HT-29 (cell line): ENCODE data around the gene MAP3K10. TPM values are rescaled to one million over a fixed set of nuclear protein-coding genes. Genes with fewer than 3 reads are reported as not detected.

Source experiments
- DNase-seq: peaks from one replicate; pipeline ENCODE4 v3.0.0-alpha.2; 2015; ENCODE audit warnings: low spot score
- total RNA-seq: library from RNA; depleted of rRNA; stranded (reverse); fragments of >200 nt; shearing (Covaris generic); gene quantifications from 2 replicates; pipeline ENCODE4 v1.2.3, GENCODE V29; 2014

Gene MAP3K10
- total RNA-seq, 1 experiment from 2014 or later = 15.2 TPM

DNA sequence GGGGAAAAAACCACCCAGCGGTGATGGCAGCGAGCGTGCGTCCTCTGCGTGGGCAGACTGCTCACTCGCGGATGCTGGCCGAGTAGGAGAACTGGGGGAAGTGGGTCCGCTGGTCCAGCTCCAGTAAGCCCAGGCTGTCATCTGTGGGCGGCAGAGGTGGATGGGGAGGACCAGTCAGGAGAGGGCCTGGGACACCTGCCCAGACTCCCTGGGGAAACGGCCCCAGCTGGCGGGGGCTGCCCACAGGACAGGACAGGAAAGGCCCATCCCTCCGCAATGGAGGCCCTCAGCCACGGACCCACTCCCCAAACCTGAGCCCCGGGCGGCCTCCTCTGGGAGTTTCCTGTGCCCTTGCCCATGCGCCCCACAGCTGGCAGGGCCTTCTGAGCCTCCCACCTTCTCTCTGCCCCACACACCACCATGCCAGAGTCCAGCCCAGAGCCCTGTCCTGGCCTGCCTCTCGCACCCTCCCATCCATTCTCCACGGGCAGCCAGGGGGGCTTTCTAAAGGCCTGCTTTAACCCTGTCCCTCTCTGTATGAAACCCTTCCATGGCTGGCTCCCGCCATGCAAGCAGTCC, 42.7 kb downstream of the MAP3K10 start:
- DNase-seq = no peak

DNA sequence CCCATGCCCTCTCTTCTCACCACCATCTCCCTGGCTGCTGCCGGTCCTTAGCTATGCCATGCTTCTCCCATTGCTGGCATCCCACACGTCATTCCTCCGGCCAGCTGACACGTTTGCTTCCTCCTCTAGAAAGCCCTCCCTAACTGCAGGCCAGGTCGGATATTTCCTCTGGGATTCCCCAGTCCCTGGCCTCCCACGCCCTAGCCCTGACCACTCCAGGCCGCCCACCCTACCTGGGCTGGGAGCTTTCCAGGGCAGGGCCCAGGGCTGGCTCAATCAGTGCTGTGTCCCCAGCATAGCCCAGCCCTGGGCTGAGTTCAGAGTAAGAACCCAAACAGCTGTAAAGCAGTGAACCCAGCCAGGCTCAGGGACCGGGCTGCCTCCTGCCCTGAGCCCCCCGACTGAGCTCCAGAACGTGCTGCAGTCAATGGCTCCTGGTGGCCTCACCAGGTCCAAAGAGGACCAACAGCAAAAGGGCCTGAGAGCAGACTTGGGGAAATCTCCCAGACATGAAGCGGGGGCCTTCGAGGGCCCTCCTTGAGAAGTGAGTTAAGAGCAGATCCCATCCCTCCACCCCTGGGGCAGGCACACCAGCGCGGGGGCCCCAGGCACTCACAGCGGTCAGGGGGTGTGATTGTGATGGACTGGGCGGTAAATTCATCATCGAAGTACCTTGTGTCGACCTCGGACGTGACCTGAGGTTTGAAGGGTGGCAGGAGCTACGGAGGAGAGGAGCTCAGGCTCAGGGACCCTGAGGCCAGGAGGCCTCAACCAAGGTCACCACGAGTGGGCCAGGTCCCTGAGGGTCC, 43.4 kb downstream of the MAP3K10 start:
- DNase-seq = no peak

DNA sequence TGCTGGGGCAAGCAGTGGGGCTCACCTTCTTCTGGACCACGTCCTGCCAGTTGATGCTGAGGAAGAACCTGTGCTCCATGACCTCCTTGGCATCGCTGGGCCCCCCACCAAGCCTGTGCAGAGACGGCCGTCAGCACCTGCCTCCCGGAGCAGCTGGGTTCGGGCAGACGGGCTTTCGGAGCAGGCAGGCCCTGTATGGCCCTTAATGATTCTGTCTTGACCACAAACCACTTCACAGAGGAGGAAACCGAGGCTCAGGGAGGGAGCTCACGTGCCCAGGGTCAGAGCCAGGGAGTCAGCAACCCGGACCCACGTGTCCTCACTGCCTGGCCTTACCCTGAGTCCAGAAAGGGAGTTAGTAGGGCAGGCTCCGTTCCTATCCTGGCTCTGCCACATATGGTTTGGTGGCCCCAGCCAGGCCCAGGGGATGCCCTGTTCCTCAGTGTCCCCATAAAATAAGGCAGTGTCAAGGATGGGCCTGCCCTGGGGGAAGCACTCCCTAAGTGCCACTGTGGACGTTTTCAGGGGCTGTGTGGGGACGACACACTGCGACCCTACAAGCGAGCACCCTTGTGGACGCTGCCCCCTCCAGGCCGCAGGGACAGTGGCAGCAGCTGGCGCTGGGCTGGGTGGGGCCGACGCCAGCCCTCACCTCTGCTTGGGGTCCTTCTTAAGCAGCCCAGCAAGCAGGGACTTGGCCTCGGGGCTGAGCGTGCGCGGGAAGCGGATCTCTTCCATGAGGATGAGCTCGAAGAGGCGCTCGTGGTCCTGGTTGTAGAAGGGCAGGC, 44.2 kb downstream of the MAP3K10 start:
- DNase-seq = no peak

DNA sequence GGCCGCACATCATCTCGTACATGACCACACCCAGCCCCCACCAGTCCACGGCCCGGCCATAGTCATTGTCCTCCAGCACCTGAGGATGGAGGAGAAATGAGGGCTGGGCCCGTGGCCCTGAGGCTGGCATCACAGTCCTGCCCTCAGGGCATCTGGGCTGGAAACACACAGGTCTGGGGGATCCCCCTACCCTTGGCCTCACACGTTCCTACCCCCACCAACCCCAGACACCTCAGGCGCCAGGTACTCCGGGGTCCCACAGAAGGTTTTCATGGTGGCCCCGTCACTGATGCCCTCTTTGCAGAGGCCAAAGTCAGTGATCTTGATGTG, 44.8 kb downstream of the MAP3K10 start:
- DNase-seq = no peak

DNA sequence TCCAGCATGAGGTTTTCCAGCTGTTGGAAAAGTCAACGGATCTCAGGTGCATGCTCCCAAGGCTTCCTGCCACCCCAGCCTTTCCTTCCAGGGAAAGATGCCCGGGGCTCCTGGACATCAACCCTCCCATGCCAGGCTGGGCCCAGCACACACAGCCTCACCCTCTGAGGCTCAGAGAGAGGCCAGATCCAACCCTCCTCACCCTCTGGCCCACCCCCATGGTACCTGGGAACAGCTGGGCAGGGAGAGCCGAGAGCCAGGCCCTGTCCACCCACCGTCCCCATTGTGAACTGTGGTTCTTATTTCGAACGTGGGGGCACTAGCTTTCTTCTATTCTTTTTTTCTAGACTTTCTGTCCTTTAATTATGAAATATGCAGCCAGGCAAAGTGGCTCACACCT, 45.1 kb downstream of the MAP3K10 start:
- DNase-seq = no peak

DNA sequence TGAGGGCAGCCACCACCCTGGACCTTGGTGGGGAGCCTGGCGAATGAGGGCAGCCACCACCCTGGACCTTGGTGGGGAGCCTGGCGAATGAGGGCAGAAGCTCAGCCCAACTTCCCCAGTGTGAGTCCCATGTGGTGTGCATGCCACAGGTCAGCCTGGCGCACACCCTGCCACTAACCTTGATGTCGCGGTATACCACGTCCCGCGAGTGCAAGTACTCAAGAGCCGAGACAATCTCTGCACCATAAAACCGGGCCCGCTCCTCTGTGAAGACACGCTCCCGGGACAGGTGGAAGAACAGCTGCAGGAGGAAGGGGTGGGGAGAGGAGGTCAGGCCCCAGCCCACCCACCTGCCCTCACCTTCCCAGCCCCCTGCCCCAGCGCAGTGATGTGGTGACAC, 46.6 kb downstream of the MAP3K10 start:
- DNase-seq = no peak

GRCh38 chr19:40238775-40239174, 47.5 kb downstream of the MAP3K10 start:
- no peak for DNase-seq

GRCh38 chr19:40239415-40240226, 48.4 kb downstream of the MAP3K10 start:
- DNase-seq = no peak

DNA sequence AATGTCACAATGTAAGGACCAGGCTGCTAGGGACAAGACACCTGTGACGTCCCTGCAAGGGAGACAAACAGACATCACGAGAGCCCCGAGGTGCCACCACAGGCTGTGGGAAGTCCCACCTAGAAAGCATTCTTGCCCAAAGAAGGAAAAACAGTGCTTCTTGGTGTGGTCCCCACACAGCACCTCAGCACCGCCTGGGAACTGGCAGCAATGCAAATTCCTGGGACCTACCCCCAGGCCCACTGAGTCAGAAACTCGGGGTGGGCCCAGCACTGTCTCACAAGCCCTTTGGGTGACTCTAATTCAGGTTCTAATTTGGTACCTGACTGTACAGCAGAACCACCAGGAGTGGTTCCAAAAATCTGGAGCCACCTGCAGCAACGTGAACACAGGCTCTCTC, 49.1 kb downstream of the MAP3K10 start:
- no peak for DNase-seq

GRCh38 chr19:40241125-40241808, 50.0 kb downstream of the MAP3K10 start:
- DNase-seq = no peak

DNA sequence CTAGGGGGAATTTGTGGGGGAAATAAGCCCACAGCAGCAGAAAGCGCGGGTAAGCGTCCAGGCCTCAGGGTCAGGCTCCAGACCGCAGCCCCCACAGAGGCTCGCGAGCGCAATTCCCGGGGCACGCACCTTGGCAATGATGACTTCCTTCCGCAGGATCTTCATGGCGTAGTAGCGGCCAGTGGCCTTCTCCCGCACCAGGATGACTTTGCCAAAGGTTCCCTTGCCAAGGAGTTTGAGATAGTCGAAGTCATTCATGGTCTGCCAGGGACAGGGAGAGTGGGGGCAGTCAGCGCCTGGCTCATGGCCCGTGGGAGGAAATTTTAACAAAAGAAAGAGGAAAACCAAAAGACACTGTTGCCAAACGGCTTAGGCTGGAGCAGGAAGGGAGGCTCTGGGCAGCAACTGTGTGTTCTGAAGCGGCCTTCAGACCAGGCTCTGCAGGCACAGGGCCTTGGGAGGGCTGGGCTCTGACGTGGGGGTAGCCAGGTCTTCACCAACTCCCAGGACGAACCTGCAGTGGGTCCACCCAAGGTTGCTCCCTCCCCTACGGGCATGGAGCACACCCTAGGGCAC, 50.7 kb downstream of the MAP3K10 start:
- DNase-seq = no peak

GRCh38 chr19:40242480-40242879, 51.3 kb downstream of the MAP3K10 start:
- DNase-seq = no peak

DNA sequence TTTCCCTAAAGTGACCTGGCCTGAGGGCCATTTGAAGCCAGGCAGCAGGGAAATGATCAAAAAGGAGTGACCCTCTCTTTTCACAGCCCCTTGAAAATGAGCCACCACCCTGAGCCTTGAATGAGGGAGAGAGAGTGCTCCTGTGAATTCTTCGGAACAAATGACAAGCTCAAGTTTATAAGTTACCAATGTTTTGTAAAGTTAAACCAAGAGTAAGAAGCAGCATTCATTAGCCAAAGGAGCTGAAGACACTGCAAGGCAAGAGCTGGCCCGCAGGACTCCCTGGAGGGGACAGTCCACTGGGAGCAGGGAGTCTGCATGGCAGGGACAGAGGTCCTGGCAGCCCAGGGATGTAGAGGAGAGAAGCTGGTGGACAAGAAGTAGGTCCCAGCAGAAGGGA, 52.0 kb downstream of the MAP3K10 start:
- no peak for DNase-seq

- no peak for DNase-seq
Observed at GRCh38 chr19:40244579-40245317, 53.5 kb downstream of the MAP3K10 start.

GRCh38 chr19:40245506-40246128, 54.4 kb downstream of the MAP3K10 start:
- no peak for DNase-seq

- no peak for DNase-seq
Observed at GRCh38 chr19:40246292-40247073, 55.3 kb downstream of the MAP3K10 start.

- no peak for DNase-seq
Observed at GRCh38 chr19:40247178-40247577, 56.0 kb downstream of the MAP3K10 start.

DNA sequence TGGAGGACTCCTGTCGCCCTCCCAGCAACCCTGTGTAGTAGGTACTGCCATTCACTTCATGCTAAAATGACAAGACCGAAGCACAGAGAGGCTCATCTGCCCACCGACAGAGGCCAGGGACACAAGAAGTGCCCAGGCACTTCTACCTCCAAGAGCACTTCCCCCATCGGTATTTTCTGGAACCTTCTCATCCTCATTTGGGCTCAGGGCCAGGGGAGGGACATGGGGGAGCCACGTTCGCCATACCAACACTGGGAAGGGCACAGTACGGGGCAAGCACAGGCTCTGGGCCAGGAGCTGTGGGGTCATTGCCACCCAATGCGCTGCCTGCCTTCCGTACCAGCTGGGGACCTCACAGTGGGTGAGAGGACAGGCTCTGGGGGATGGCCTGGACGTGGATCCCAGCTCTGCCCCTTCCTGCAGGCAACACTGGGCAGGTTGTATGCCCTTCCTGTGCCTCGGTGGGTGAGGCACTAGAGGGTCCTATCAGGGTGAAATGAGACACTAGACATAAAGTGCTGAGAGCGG, 56.6 kb downstream of the MAP3K10 start:
- DNase-seq = no peak

DNA sequence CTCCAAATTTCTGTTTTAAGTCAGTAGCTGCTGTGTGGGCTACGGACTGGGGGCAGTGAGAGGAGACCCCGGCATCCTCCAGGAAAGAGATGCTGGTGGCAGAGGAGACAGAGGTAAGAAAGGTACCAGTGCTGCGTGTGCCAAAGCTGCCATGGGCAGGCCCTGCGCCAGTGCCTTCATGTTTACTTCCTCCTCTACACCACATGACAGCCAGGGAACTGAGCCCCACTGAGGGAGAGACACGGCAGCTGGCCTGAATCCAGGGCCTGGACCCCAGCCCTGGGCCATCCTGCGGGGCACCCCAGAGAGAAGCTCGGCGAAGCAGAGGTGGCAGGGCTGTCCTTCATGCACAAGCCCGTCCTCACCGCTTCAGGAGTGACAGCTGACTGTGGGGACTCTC, 58.0 kb downstream of the MAP3K10 start:
- no peak for DNase-seq
